HG03280 (cell line): Measurements from ENCODE around the gene OR52E4.

Experiments used
- ATAC-seq: cut with Tn5 transposase; IDR thresholded peaks from one replicate; pipeline ENCODE4 v1.9.1; 2021; ENCODE audit warnings: mild to moderate bottlenecking, moderate library complexity; ENCODE audit not compliant: unreplicated experiment

OR52E4 gene

DNA sequence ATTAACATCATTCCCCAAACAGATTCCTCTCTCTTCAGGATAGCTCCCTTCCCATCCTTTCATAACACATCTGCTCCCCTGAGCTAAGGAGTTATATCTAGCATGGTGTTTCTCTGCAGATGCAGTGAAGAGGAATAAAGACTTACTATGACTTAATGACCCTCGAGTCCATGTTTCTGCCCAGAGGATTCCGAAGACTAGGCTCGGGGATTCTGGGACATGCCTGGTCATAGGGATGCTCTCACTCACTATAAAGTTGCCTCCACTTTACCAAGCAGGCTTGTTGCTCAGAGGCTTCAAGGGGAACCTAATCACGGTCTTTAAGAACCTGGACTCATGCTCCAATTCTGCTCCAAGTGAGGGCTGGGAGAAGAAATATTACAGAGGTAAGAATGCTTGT is at the start of gene OR52E4:
OR52E4 (plus strand) TSS at position 301 of the 400 bp plus-strand sequence. CDS start 3,664 bp downstream, outside the sequence.
- no peak for ATAC-seq

DNA sequence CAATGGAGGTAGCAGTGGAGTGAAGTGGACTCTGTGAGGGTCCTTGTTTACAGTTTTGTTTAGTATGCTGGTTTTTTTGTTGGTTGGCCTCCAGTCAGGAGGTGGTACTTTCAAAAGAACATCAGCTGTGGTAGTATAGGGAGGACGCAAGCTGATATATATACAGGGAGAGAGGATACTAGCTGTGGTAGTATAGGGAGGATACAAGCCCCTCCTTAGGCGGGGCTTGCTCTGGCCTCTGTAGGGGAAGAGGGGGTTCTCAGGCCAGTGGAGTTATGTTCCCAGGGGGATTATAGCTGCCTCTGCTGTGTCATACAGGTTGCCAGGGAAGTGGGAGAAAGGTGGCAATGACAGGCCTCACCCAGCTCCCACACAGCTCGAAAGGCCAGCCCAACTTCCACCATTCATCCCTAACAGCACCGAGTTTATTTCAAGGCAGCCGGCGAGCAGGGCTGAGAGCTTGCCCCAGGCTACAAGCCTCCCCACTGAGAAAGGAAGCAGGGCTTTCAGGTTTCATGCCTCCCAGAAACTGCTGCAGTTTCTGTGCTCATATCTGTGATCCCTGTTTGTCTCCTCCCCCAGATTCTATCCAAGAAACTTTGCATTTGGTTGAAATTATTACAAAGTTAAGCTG is 49.1 kb upstream of the OR52E4 start:
- no peak for ATAC-seq

DNA sequence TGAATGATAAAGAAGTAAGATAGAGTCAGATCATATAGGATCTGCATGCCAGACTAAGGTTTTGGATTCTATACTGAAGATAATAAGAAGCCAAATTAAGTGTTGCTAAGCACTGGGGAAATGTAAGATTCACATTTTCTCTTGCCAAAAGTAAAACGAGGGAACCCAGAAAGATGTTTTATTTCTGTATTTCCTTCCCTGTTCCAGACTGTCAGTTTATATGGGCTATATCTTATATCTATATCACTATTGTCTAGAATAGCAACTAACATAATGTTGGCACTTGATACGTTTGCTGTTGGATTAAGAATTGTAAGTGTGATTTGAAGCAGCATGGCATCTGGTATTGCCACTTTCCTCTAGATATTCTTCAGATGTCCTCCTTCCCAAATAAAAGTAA is 47.0 kb upstream of the OR52E4 start:
- ATAC-seq, result no peak

GRCh38 chr11:5837695-5838094 is 42.7 kb upstream of the OR52E4 start:
- ATAC-seq, result no peak

DNA sequence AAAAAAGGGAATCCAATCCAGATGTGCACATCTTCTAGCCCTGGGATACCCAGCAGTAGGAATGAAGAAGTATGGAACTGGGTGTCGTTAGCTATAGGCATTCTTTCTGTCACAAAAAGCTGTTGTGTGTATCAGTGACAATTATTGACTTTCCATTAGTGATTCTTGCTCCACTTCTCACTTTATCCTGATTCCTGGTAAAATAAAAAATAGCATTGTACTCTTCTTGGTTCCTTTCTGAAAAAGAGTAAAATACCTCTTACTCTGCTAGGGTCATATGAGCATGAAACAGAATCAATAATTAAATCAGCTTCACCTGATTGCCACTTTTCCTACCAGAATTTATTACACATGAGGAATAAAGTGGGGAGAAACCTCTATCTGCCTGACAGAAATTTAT is 38.6 kb upstream of the OR52E4 start, which contains the start of gene OR52E6:
OR52E6 (minus strand) TSS at position 101 of the 400 bp plus-strand sequence; CDS start at position 101, 0 bp downstream.
- ATAC-seq, result no peak

GRCh38 chr11:5846701-5847100 is 33.7 kb upstream of the OR52E4 start:
- ATAC-seq, result no peak

GRCh38 chr11:5847711-5848110 is 32.7 kb upstream of the OR52E4 start:
- ATAC-seq, result no peak

DNA sequence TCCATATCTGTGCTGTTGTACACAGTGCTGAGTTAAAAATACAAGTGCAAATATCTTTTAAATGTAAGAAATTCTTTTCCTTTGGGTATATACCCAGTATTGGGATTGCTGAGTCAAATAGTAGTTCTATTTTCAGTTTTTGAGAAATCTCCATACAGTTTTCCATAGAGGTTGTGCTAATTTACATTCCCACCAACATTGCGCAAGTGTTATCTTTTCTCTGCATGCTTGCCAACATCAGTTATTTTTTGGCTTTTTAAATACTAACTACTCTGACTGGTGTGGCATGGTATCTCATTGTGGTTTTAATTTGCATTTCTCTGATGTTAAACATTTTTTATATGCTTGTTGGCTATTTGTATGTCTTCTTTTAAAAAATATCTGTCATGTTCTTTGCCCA is 29.4 kb upstream of the OR52E4 start:
- ATAC-seq, result no peak

- ATAC-seq, result no peak
Observed at GRCh38 chr11:5857590-5857989, 22.8 kb upstream of the OR52E4 start, which contains the start of gene OR52E8. Gene OR52E8 (minus strand): TSS chr11:5857690. CDS start chr11:5857690, 0 bp downstream.

- ATAC-seq, result no peak
Observed at GRCh38 chr11:5865826-5866225, 14.6 kb upstream of the OR52E4 start.

GRCh38 chr11:5878564-5878963 is 1.9 kb upstream of the OR52E4 start:
- no peak for ATAC-seq

GRCh38 chr11:5881756-5882155 is 1.3 kb downstream of the OR52E4 start:
- ATAC-seq, result no peak

DNA sequence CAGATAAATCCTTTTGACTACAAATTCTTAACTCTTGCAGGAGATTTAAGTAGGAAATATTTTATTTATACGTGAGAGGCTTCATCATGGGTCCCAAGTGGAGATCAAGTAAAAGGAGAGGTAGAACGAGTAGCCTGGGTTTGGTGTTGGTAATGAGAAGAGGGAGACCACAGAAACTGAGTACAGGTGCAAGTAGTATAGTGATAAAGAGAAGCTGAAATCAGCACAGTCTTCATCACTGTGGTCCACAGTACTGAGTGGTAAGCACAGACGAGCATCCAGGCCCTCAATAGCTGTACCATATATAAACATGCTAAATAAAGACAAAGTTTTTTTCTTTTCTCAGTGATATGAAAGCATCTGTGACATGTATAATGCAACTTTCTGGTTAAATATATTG is 6.7 kb downstream of the OR52E4 start:
- ATAC-seq, result no peak

GRCh38 chr11:5887661-5888060 is 7.2 kb downstream of the OR52E4 start:
- no peak for ATAC-seq

GRCh38 chr11:5891216-5891800 is 10.9 kb downstream of the OR52E4 start:
- ATAC-seq, result no peak

- ATAC-seq, result no peak
Observed at GRCh38 chr11:5892908-5893307, 12.5 kb downstream of the OR52E4 start, which contains the start of gene OR52E5. Gene OR52E5 (plus strand): TSS chr11:5893208. CDS start chr11:5900777, 7,569 bp downstream.

- ATAC-seq, result no peak
Observed at GRCh38 chr11:5899534-5899933, 19.1 kb downstream of the OR52E4 start.

GRCh38 chr11:5910540-5910939 is 30.1 kb downstream of the OR52E4 start:
- ATAC-seq, result no peak

DNA sequence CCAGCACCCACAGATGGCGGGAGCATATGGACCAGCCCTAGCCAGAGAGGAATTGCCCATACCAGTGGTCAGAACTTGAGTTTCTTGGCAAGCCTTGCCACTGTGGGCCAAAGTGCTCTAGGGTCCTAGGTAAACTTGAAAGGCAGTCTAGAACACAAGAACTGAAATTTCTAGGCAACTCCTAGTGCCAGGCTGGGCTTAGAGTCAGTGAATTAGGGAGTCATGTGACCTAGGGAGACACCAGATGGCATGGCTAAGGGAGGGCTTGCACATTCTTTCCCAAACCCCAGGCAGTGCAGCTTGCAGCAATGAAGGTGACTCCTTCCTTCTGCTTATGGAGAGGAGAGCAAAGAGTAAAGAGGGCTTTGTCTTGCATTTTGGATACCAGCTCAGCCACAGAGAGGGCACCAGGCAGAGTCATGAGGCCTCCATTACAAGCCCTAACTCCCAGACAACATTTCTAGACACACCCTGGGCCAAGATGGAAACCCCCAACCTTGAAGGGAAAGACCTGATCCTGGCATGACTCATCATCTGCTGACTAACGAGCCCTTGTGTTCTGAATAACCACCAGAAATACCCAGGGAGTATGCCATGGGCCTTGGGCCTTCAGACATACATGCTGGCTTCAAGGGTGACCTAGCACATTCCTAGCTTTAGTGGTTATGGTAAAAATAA is 42.5 kb downstream of the OR52E4 start:
- ATAC-seq, result no peak

DNA sequence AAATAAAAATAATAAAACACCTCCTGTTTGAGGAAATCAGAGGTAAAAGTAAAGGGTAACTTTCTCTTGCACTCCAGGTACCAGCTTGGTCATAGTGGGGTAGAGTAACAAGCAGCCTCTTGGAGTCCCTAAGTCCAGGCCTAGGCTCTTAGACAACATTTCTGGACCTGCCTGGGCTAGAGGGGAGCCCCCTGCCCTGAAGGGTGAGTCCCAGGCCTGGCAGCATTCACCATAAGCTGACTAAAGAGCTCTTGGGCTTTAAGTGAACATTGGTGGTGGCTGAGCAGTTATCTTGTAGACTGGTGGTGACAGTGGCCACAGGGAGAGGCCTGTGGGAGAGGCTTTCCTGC is 43.0 kb downstream of the OR52E4 start:
- no peak for ATAC-seq

DNA sequence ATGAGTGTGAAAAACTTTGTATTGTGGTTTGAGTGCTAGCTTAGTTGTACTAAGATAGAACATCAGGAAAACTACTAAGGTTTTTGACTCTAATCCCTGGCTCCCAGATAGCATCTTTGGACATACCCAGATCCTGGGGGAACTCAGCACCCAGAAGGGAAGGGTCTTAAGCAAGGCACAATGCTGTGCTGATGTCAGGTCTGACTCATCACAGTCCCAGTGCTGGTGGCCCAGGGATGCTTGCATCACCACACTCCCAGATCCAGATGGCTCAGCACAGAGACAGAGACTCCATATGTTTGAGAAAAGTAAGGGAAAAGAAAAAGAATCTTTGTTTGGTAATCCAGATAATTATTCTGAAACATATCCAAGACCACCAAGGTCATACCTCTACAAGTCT is 43.4 kb downstream of the OR52E4 start:
- ATAC-seq, result no peak

- ATAC-seq, result no peak
Observed at GRCh38 chr11:5928271-5928670, 47.8 kb downstream of the OR52E4 start.
